ENCODE data around the gene PIGO. TPM values are rescaled to one million over a fixed set of nuclear protein-coding genes. Genes with fewer than 3 reads are reported as not detected.

The PIGO gene
- total RNA-seq, 4 donors from 2014 or later, result 14.9 to 30.5 (median 27.0) TPM

DNA sequence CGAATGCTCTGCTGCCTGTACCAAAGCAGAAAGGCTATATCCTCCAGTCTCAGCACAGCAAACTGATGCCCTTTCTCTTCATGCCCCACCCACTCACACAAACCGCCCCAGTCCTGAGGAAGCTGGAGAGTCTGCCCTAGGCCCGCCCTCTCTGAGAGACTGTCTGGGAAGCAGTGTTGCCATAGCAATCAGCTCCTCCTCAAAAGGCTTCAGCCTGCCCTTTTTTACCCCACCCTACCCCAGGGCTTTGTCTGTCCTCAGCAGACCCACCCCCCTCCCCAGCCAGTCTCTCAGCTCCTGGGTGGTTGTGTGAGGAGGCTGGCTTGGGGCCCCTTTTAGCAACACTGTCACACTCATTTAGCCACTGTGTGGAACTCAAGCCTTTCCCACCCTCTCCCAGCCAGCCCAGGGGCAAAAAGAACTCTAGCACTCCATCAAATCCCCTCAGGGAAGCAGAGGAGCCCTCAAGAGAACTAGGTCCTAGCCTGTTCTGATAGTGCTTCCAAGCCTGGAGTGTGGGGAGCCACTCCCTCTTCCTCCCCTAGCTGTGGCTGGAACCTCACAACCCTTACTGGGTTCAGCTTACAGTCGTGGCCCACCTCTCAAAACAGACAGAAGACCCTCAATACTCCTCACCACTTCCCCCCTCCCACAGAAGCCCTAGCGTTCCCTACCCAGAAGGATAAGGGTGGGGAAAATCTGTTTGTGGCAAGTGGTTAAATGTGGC, 17.9 kb upstream of the PIGO start:
- peak; percentile 51 to 90 (median 76) for DNase-seq
- peak overlapping the region; percentile 46 to 69 (median 60) for H3K4me3 ChIP-seq
- H3K9me3 ChIP-seq, result no peaks in the 10 kb centered on the region
- no peaks in the 10 kb centered on the region for H3K27me3 ChIP-seq
- H3K36me3 ChIP-seq, result no peaks in the 10 kb centered on the region
- peak overlapping the region; percentile 78 to 94 (median 82) for H3K27ac ChIP-seq
- peaks cover 0 to 55% (median 17%) of the 10 kb centered on the region in 4 donors for H3K4me1 ChIP-seq
- TF ChIP-seq POLR2A (IDR thresholded peaks at IDR 0.05), result peak in 1 of 2 donors; percentile 19
- TF ChIP-seq, protein P1, sequence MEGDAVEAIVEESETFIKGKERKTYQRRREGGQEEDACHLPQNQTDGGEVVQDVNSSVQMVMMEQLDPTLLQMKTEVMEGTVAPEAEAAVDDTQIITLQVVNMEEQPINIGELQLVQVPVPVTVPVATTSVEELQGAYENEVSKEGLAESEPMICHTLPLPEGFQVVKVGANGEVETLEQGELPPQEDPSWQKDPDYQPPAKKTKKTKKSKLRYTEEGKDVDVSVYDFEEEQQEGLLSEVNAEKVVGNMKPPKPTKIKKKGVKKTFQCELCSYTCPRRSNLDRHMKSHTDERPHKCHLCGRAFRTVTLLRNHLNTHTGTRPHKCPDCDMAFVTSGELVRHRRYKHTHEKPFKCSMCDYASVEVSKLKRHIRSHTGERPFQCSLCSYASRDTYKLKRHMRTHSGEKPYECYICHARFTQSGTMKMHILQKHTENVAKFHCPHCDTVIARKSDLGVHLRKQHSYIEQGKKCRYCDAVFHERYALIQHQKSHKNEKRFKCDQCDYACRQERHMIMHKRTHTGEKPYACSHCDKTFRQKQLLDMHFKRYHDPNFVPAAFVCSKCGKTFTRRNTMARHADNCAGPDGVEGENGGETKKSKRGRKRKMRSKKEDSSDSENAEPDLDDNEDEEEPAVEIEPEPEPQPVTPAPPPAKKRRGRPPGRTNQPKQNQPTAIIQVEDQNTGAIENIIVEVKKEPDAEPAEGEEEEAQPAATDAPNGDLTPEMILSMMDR (IDR thresholded peaks at IDR 0.05), result no peak

DNA sequence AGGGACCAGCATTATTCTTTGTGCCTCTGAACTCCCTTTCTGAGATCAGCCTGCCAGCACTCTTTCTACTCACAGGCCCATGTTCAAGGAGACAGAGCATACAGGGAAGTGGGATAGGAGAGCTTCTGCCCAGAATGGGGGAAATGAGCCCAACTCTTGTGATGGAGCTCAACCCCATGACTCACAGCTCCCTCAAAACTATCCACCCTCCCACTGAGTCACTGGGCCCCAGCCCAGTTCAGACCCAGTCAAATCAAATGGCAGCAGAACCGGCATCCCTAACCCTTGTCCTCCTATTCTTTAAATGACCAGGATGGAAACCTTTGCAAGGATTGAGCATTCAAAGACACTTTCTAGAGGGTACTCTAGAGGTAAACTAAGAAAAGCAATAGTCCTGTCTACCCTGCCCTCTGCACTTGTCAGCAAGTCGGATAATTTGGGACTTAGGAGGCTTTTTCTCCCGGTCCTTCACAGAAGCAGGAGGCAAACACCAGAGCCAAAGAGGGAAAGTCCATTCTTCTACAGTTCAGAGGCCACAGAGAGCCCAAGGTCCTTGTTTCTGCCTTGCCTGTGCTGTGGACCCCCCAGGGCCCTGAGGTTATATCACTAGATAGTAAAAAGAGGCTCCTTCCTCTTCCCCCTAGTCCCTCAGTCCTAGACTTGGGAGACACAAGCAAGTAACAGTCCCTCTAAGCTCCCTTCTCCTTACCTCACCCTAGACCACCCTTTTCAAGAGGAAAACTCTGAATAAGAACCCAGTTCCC, 16.0 kb upstream of the PIGO start:
- TF ChIP-seq, protein P1 (IDR thresholded peaks at IDR 0.05), result no peak
- no peak for DNase-seq
- Histone ChIP-seq H3K9me3 (no peaks in the 10 kb centered on the region), H3K27me3 (no peaks in the 10 kb centered on the region), H3K4me3 (no peak overlapping the region), H3K36me3 (peaks cover 0 to 13% (median 0%) of the 10 kb centered on the region in 3 donors), H3K27ac (peak overlapping the region; percentile 69 to 91 (median 77)), H3K4me1 (peaks cover 0 to 55% (median 17%) of the 10 kb centered on the region in 4 donors)

DNA sequence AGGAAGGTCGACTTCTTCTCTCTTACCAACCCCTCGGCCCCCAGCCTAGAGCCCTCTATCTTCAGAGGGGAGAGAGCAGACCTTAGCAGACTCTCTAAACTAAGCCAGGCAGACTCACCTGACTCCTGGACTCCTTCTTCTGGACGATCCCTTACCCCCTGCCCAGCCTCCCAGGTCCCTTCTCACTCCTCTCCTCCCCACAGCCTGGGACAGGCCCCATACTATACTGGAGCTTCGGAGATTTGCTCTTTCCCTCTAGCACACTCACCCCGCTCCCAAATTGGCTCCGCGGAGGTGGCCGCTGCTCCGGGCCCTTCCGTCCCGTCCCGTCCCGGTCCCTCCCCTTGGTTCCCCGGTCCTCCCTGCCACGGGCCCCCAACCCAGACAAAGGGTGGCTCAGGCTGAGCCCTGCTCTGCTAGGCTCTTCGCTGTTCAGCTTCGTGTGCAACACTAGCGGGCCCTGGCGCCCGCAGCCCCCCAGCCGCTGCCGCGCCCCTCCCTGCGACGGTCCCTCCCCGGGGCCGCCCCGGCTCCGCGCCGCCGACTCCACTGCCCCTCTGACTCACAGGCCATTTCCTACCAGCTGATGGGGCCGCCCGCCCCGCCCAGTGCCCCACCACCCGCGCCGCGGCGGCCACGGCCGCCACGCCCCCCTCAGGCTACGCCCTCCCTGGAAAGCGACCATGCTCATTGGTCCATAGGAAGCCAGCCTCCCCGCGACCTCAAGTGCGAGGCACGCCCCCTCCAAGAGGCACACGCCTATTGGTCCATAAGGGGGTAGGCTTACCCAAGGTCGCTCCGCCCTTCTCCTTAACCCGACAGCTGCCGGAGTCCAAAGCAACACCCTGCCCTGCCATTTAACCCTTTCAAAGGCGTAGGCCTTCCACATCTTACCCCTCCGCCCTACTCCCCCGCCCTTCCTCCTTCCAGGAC, 14.9 kb upstream of the PIGO start:
- H3K27ac ChIP-seq, result peak overlapping the region; percentile 72 to 91 (median 82)
- H3K4me3 ChIP-seq, result peak overlapping the region; percentile 62 to 91 (median 66)
- peak; percentile 28 to 66 for TF ChIP-seq POLR2A (IDR thresholded peaks at IDR 0.05)
- TF ChIP-seq, protein P1 (IDR thresholded peaks at IDR 0.05), result no peak
- H3K27me3 ChIP-seq, result no peaks in the 10 kb centered on the region
- H3K9me3 ChIP-seq, result no peaks in the 10 kb centered on the region
- DNase-seq, result peak; percentile 97 to 99 (median 97)
- peaks cover 0 to 23% (median 0%) of the 10 kb centered on the region in 3 donors for H3K36me3 ChIP-seq
- peaks cover 0 to 47% (median 13%) of the 10 kb centered on the region in 4 donors for H3K4me1 ChIP-seq

DNA sequence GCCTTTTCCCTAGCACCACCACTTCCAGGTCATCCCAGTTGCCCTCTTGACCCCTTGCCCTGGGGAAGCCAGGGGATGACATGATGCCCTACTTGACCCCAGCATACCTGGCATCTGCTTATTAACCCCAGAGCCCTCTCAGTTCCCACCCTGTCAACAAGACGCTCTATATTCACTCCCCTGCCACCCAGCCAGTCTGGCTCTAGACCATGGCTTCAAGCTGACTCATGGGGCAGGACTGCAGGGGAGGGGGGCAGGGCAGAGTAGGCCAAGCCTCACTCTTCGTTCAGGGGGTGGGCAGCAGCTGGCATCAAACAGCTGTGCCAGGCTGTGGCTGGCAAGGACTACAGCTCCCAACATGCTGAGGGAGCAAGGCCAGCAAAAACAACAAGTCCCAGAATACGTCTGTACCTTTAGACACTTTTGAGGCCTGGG, 14.0 kb upstream of the PIGO start:
- Histone ChIP-seq H3K4me1 (peaks cover 0 to 47% (median 13%) of the 10 kb centered on the region in 4 donors), H3K9me3 (no peaks in the 10 kb centered on the region), H3K4me3 (peak overlapping the region in 2 of 4 donors; percentile 68 to 91), H3K36me3 (peaks cover 0 to 32% (median 0%) of the 10 kb centered on the region in 3 donors), H3K27ac (peak overlapping the region in 1 of 4 donors; percentile 91), H3K27me3 (no peaks in the 10 kb centered on the region)
- DNase-seq, result peak in 1 of 3 donors; percentile 45
- TF ChIP-seq, protein P1 (IDR thresholded peaks at IDR 0.05), result no peak
- TF ChIP-seq POLR2A (IDR thresholded peaks at IDR 0.05), result no peak
